ENCODE data around the gene MYH7. TPM values are rescaled to one million over a fixed set of nuclear protein-coding genes. Genes with fewer than 3 reads are reported as not detected.

The MYH7 gene
- total and polyA plus RNA-seq, 2 of the 4 experiments (the other 2 are of a cell fraction) = not detected

GRCh38 chr14:23388996-23389395, 46.5 kb downstream of the MYH7 start:
- Histone ChIP-seq H4K5ac (ENCODE audit: low read depth, low read length) (no peak overlapping the region), H3K4me3 (ENCODE audit: insufficient read depth, low read depth, low read length) (no peak overlapping the region), H3K4me1 (ENCODE audit: control insufficient read depth, insufficient read depth, low read length) (no peaks in the 10 kb centered on the region), H3K23ac (ENCODE audit: low read depth, low read length) (no peak overlapping the region), H2BK20ac (ENCODE audit: low read depth, low read length) (no peak overlapping the region), H4K20me1 (ENCODE audit: insufficient read depth, low read length) (no peaks in the 10 kb centered on the region), H3K9me1 (ENCODE audit: insufficient read depth, low read length) (no peaks in the 10 kb centered on the region), H3K79me1 (ENCODE audit: low read depth in 1 of 2, low read length in 2 of 2) (no peaks in the 10 kb centered on the region), H4K91ac (ENCODE audit: insufficient read depth, low read depth, low read length) (no peak overlapping the region), H3K4me2 (ENCODE audit: low read depth, low read length) (no peak overlapping the region), H4K8ac (ENCODE audit: low read depth in 2 of 2, low read length in 2 of 2) (no peak overlapping the region), H3K9ac (ENCODE audit: low read depth, low read length) (no peak overlapping the region), H3K27me3 (ENCODE audit: control insufficient read depth, insufficient read depth, low read length) (peaks cover 36% of the 10 kb centered on the region), H3K56ac (ENCODE audit: extremely low read depth, insufficient read depth, low read length) (no peak overlapping the region), H2BK15ac (ENCODE audit: low read depth, low read length) (no peak overlapping the region), H2AK9ac (replicated peaks; ENCODE audit: low read depth, low read length, poor library complexity) (no peak overlapping the region), H3K4ac (ENCODE audit: low read depth, low read length) (no peak overlapping the region), H2BK5ac (ENCODE audit: low read depth, low read length, poor library complexity, severe bottlenecking) (no peak overlapping the region), H3K27ac (ENCODE audit: insufficient read depth, low read length) (no peak overlapping the region), H3K36me3 (ENCODE audit: control insufficient read depth, insufficient read depth, low read length) (no peaks in the 10 kb centered on the region), H2AK5ac (ENCODE audit: low read depth, low read length) (no peak overlapping the region), H2AFZ (replicated peaks; ENCODE audit: low read length, poor library complexity) (no peak overlapping the region), H2BK120ac (ENCODE audit: low read depth, low read length) (no peak overlapping the region), H3K18ac (ENCODE audit: low read depth, low read length) (no peak overlapping the region), H3K9me3 (ENCODE audit: control insufficient read depth, insufficient read depth, low read length) (no peaks in the 10 kb centered on the region), H3K14ac (replicated peaks; ENCODE audit: low read depth, low read length) (no peak overlapping the region)
- TF ChIP-seq FOS (IDR thresholded peaks at IDR 0.05; ENCODE audit: low read depth, low read length) = no peak
- TF ChIP-seq POLR2A (IDR thresholded peaks at IDR 0.05; ENCODE audit: low read depth, low read length) = no peak
- no peak for TF ChIP-seq RCOR1 (IDR thresholded peaks at IDR 0.05; ENCODE audit: insufficient replicate concordance, low read length)
- TF ChIP-seq, protein P1, sequence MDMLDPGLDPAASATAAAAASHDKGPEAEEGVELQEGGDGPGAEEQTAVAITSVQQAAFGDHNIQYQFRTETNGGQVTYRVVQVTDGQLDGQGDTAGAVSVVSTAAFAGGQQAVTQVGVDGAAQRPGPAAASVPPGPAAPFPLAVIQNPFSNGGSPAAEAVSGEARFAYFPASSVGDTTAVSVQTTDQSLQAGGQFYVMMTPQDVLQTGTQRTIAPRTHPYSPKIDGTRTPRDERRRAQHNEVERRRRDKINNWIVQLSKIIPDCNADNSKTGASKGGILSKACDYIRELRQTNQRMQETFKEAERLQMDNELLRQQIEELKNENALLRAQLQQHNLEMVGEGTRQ (IDR thresholded peaks at IDR 0.05; ENCODE audit: low read depth, low read length) = no peak
- no peak for TF ChIP-seq MAZ (IDR thresholded peaks at IDR 0.05; ENCODE audit: borderline replicate concordance, low read depth, low read length)
- TF ChIP-seq SMC3 (IDR thresholded peaks at IDR 0.05; ENCODE audit: low read depth, low read length) = no peak
- no peak for TF ChIP-seq NFE2L2 (IDR thresholded peaks at IDR 0.05; ENCODE audit: low read depth, low read length)
- TF ChIP-seq RAD21 (IDR thresholded peaks at IDR 0.05; ENCODE audit: low read length) = no peak
- TF ChIP-seq MXI1 (IDR thresholded peaks at IDR 0.05; ENCODE audit: borderline replicate concordance, low read depth, low read length) = no peak
- TF ChIP-seq RFX5 (IDR thresholded peaks at IDR 0.05; ENCODE audit: low read depth, low read length) = no peak
- TF ChIP-seq MAFK (IDR thresholded peaks at IDR 0.05; ENCODE audit: low read depth, low read length) = no peak
- TF ChIP-seq CTCF (conservative IDR thresholded peaks at IDR 0.05; ENCODE audit: low read depth, low read length) = no peak
- no peak for TF ChIP-seq ELK1 (IDR thresholded peaks at IDR 0.05; ENCODE audit: borderline replicate concordance, low read depth, low read length)
- no peak for TF ChIP-seq BHLHE40 (IDR thresholded peaks at IDR 0.05; ENCODE audit: low read depth, low read length)
- no TSS peak for BruUV-seq (replicated peaks)
- ChIA-PET POLR2A (ENCODE audit: unreplicated experiment) (no interaction called here), CTCF (no interaction called here)
- in situ Hi-C loops (cut with MboI; ENCODE audit: low sequenced_read_pairs) = no loop called here
- no CpG with 5 or more reads among the region's 8 CpGs for WGBS, 2 experiments (ENCODE audit: extremely low coverage in 2 of 2, insufficient read length in 1 of 2)
- ATAC-seq (ENCODE audit: low read depth) = no peak
- DNase-seq = no peak
- dilution Hi-C loops (cut with HindIII; ENCODE audit: low sequenced_read_pairs, unreplicated experiment) = no loop called here
- intact Hi-C loops (cut with micrococcal nuclease) = no loop called here
